Measurements from ENCODE around the gene SIGLEC1. TPM values are rescaled to one million over a fixed set of nuclear protein-coding genes. Genes with fewer than 3 reads are reported as not detected.

SIGLEC1 gene
- total RNA-seq, 1 donor from 2014 or later: under 0.01 TPM

- FAIRE-seq: no peak
- no peak for DNase-seq (ENCODE audit: low spot score in 2 of 2)
Measured at GRCh38 chr20:3729378-3729777, 17.0 kb upstream of the SIGLEC1 start.

- FAIRE-seq (no peak), DNase-seq (ENCODE audit: low spot score in 2 of 2) (no peak)
Measured at GRCh38 chr20:3728876-3729275, 16.5 kb upstream of the SIGLEC1 start.

- FAIRE-seq (no peak), DNase-seq (ENCODE audit: low spot score in 2 of 2) (no peak)
Measured at GRCh38 chr20:3728354-3728753, 16.0 kb upstream of the SIGLEC1 start.

DNA sequence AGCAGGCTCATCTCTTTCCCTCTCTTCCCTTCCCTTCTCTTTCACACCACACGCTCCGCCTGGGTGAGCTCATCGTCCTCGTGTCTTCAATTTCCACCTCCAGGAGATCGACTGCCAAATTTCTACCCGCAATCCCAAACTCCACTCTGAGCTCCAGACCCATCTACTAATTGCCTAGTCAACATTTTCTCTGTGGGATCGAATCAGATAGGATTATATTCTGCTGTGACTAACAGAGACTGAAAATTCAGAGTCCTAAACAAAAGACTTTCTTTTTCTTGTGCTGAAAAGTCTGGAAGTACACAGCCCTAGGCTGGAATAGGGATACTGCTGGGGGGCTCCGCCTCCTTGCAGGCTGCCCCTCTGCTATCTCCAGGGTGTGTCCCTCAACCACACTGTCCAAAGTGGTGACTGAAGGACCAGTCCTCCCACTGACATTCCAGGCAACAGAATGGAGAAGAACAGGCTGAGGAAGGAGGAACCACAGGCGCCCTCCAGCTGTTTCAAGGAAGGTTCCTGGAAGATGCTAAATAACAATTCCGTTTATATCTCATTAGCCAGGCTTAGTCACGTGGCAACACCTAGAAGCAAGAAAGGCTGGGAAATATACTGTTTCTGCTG lies 15.1 kb upstream of the SIGLEC1 start:
- no peak for DNase-seq (ENCODE audit: low spot score in 2 of 2)

DNA sequence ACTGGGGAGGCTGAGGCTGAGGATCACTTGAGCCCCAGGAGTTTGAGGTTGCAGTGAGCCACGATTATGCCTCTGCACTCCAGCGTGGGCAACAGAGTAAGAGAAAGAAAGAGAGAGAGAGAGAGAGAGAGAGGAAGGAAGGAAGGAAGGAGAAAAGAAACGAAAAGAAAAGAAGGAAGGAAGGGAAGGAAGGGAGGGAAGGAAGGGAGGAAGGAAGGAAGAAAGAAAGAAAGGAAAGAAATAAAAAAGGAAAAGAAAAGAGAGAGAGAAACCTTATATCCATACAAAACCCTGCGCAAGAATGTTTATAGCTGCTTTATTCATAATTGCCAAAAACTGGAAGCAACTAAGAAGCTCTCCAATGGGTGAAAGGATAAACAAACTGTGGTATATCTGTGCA lies 12.0 kb upstream of the SIGLEC1 start:
- no peak for FAIRE-seq
- DNase-seq (ENCODE audit: low spot score in 2 of 2): no peak

More for the DNA sequence above, 15.1 kb upstream of the SIGLEC1 start:
- FAIRE-seq: no peak

DNA sequence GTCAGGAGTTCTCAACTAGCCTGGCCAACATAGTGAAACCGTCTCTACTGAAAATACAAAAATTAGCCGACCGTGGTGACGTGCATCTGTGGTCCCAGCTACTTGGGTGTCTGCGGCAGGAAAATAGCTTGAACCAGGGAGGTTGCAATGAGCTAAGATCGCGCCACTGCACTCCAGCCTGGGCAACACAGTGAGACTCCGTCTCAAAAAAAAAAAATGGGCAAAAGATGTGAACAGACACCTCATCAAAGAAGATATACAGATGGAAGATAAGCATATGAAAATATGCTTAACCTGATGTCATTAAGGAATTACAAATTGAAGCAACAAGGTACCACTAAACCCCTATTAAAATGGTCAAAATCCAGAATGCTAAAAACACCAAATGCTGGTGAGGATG lies 10.9 kb upstream of the SIGLEC1 start:
- no peak for DNase-seq (ENCODE audit: low spot score in 2 of 2)
- no peak for FAIRE-seq

- DNase-seq (ENCODE audit: low spot score in 2 of 2) (no peak), FAIRE-seq (no peak)
Measured at GRCh38 chr20:3721912-3722311, 9.5 kb upstream of the SIGLEC1 start.

GRCh38 chr20:3720626-3721025 lies 8.2 kb upstream of the SIGLEC1 start:
- DNase-seq (ENCODE audit: low spot score in 2 of 2) (no peak), FAIRE-seq (no peak)

DNA sequence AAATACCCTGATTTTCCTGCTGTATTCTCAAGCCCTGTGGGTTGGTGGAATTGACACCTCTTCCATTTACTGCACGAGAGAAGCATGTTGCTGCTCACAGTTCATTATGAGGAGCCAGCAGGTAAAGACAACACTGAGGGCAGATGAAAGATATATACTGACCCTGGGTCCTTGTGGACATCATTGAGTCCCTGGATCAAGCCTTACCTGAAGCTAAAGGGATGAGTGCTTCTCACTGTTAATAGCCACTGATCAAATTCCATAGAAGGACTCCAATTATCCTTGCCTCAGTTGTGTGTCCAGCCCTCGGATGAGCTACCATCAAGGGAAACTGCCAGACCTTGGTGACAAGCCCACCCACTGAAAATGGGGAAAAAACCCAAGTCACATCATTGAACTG lies 7.7 kb upstream of the SIGLEC1 start:
- DNase-seq (ENCODE audit: low spot score in 2 of 2): no peak
- FAIRE-seq: no peak

GRCh38 chr20:3719046-3719445 lies 6.6 kb upstream of the SIGLEC1 start:
- DNase-seq (ENCODE audit: low spot score in 2 of 2) (no peak), FAIRE-seq (no peak)

DNA sequence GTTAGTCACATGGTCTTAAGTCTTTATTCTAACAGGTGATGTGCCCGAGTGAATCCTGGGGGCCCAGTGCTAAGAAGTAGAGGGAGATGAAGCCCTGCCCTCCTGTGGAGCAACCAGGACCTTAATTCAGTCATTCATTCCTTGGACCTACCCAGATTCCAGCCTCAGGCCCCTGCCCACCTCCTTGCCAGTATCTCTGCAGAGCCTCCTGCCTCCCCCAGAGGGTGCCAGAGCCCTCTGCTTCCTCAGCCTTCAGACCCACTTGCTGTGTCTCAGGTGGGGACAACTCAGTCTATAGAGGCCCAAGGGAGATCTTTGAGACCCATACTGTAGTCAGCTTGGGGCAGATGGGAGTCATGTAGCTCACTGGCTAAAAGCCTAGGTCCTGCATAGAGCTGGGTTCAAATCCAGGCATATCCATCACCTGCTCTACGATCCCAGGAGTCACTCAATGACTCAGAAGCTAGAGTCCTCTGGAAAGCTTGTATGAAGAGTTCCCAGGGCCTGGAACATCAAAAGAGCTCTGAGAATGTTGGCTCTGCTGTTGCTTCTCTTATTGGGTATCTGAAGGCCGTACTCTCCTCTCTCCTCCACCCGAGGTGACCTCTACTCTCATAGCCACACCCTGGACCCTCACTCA lies 3.9 kb upstream of the SIGLEC1 start:
- no peak for FAIRE-seq
- DNase-seq (ENCODE audit: low spot score in 2 of 2): no peak

DNA sequence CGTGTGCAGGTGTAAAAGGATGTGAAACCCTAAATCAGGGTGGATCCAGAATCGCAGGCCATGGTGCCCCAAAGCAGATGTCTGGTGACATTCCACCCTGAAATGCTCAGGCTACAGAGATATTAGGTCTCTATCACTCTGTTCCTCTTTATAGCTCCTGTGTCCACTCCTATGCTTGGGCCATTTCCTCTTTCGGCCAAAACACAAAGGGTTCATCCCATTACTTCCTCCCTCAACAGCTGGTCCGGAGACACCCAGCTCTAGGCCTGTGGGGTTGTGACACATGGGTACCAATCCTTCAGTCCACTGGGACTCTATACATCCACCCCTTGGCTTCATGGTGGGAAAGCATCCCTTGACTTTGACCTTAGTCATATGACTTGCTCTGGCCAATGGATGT lies 1.7 kb upstream of the SIGLEC1 start:
- no peak for FAIRE-seq
- no peak for DNase-seq (ENCODE audit: low spot score in 2 of 2)

- no peak for DNase-seq (ENCODE audit: low spot score in 2 of 2)
- FAIRE-seq: no peak
Measured at GRCh38 chr20:3711484-3711941, 887 bp downstream of the SIGLEC1 start.

- FAIRE-seq: no peak
- DNase-seq (ENCODE audit: low spot score in 2 of 2): peak; percentile 73 to 89
Measured at GRCh38 chr20:3710703-3711483, 1.5 kb downstream of the SIGLEC1 start.

- no peak for FAIRE-seq
- no peak for DNase-seq (ENCODE audit: low spot score in 2 of 2)
Measured at GRCh38 chr20:3710011-3710466, 2.4 kb downstream of the SIGLEC1 start.

- DNase-seq (ENCODE audit: low spot score in 2 of 2): no peak
Measured at GRCh38 chr20:3707508-3707899, 4.9 kb downstream of the SIGLEC1 start.

DNA sequence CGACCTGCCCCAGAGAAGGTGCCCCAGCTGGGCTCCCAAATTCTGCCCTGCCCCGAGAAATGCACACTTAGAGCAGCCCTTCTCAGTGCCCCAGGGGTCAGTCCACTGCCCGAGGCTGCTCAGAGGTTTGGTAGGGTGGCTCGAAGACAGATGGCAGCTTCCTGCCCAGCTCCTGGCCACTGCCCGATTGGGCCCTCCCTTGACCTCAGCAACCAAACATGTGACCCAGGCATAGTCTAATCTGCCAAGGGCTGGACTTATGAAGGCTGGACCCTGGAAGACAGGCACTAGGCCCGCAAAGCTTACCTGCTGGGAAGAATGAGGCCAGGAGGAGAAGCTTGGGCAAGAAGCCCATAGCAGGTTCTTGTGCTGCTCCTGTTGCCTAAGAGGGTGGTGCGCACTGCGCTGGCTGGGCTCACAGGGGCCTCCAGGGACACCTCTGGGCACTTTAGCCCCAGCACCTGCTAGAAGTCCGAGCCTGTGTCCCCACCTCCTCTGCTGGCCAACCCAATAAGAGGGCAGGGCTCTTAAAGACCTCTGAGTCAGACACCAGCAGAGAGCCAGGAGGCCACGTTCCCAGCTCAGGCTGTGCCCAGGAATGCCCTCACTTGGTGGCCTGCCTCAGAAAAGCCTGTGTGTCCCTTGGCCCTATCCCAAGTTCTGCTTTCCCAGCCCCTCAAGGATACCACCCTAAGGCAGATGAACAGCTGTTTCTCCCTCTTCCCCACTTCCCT lies 5.5 kb downstream of the SIGLEC1 start:
- no peak for FAIRE-seq

More at GRCh38 chr20:3707508-3707899, 4.9 kb downstream of the SIGLEC1 start:
- FAIRE-seq: no peak

GRCh38 chr20:3705970-3706739 lies 6.2 kb downstream of the SIGLEC1 start:
- FAIRE-seq: no peak
- no peak for DNase-seq (ENCODE audit: low spot score in 2 of 2)

More for the DNA sequence above, 5.5 kb downstream of the SIGLEC1 start:
- no peak for DNase-seq (ENCODE audit: low spot score in 2 of 2)

GRCh38 chr20:3705491-3705969 lies 6.9 kb downstream of the SIGLEC1 start:
- DNase-seq (ENCODE audit: low spot score in 2 of 2) (no peak), FAIRE-seq (no peak)

DNA sequence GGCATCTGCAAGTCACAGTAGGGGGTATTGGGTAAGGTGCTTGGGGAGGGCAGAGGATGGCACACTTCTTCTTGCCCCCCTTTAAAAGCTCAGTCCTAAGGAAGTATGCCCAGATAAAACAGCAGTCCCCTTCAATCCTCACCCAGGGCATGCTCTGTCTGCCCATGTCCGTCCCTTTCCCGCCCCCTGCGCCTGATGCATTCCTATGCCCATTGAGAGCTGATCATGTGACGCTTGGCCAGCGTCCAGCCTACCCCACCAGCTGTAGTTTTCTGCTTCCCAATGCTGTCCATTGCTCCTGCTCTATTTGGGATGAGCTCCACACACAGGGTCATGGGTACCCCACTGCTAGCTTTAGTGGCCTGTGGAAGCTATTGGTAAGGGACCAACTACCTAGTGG lies 8.3 kb downstream of the SIGLEC1 start:
- FAIRE-seq (no peak), DNase-seq (ENCODE audit: low spot score in 2 of 2) (no peak)

Data from frontal cortex (tissue), 4 donors.